ENCODE data around the gene ASB2.

GRCh38 chr14:93969082-93969828 is 7.1 kb downstream of the ASB2 start:
- TF ChIP-seq CTCF (IDR thresholded peaks at IDR 0.05): no peak
- no peak for TF ChIP-seq POLR2A (IDR thresholded peaks at IDR 0.05)
- TF ChIP-seq EP300 (IDR thresholded peaks at IDR 0.05; ENCODE audit: low read depth): no peak
- no peak for TF ChIP-seq POLR2AphosphoS5 (IDR thresholded peaks at IDR 0.05)
